Astrocyte of the cerebellum (primary cell): ENCODE data around the gene REV3L.

Experiments used
- DNase-seq: peaks from one replicate; pipeline ENCODE4 v3.0.0-alpha.2; 2011; ENCODE audit warnings: low read depth
- H3K4me3 ChIP-seq: 2 replicates; pipeline ENCODE4 v1.5.1; 2011; ENCODE audit warnings: mild to moderate bottlenecking, low read depth, low read length, moderate library complexity
- in situ Hi-C: cut with HindIII; loops from 2 replicates; pipeline ENCODE4 v1.10.0; 2017; ENCODE audit warnings: low sequenced_read_pairs
- TF ChIP-seq, protein P1 (sequence below): IDR thresholded peaks from 2 replicates; pipeline ENCODE4 v1.5.1; 2012; ENCODE audit warnings: low read length, low read depth, moderate library complexity, mild to moderate bottlenecking; ENCODE audit errors: missing control alignments

REV3L gene

DNA sequence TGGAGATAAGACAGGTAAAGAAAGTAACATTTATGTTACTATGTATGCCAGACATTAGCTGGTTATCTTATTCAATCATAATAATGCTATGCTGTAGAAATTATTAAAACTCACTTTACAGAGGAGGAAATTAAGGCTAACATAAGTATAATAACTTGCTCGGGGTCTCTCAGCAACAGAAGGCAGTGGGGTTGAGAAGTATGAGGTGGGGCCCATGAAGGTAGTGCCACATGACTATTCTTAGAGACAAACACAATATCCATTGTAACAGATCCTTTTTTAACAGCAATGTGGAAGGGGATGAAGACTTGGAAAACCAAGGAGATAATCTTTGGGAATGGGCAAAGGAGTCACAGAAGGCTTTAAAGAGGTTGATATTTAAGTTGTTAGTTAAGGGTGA is 11.5 kb downstream of the REV3L start:
- in situ Hi-C loops, result no loop called here
- no peak overlapping the region for H3K4me3 ChIP-seq
- TF ChIP-seq, protein P1, sequence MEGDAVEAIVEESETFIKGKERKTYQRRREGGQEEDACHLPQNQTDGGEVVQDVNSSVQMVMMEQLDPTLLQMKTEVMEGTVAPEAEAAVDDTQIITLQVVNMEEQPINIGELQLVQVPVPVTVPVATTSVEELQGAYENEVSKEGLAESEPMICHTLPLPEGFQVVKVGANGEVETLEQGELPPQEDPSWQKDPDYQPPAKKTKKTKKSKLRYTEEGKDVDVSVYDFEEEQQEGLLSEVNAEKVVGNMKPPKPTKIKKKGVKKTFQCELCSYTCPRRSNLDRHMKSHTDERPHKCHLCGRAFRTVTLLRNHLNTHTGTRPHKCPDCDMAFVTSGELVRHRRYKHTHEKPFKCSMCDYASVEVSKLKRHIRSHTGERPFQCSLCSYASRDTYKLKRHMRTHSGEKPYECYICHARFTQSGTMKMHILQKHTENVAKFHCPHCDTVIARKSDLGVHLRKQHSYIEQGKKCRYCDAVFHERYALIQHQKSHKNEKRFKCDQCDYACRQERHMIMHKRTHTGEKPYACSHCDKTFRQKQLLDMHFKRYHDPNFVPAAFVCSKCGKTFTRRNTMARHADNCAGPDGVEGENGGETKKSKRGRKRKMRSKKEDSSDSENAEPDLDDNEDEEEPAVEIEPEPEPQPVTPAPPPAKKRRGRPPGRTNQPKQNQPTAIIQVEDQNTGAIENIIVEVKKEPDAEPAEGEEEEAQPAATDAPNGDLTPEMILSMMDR, result no peak
- no peak for DNase-seq

DNA sequence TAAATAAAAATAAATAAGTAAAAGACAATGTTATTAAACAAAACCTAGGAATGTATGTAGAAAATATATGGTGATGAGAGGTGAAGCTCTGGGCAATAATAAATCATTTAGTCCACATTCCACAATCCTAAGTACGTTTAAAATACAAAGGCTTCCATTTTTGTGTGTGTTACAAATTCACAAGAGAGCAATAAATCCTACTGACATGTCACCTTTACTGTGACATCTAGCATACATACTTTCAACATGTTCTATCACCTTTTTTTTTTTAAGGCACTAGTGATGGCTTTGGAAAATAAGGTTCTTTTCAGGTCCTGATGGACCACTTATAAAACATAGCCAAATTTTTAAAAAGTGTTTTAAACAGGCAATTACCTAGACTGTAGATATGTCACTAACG is 12.0 kb downstream of the REV3L start:
- TF ChIP-seq, protein P1, result no peak
- DNase-seq, result no peak
- H3K4me3 ChIP-seq, result no peak overlapping the region
- in situ Hi-C loops, result no loop called here

DNA sequence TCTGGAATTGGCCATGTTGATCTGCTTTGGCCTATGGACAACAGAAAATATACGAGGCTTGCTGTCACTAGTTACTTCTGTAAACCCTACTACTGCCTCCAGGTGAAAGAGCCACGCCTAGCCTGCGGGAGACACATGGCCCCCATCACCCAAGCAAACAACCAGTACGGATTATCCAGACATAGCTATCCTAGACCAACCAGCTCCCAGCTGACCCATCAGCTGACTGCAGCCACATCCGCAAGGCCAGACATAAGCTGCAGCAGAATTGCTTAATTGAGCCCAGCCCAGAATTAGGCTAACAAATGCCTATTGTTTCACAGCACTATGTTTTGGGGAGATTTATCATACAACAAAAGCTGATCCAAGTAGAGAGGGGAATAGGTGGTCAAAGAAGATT is 13.5 kb downstream of the REV3L start:
- TF ChIP-seq, protein P1, result no peak
- in situ Hi-C loops, result no loop called here
- DNase-seq, result no peak

DNA sequence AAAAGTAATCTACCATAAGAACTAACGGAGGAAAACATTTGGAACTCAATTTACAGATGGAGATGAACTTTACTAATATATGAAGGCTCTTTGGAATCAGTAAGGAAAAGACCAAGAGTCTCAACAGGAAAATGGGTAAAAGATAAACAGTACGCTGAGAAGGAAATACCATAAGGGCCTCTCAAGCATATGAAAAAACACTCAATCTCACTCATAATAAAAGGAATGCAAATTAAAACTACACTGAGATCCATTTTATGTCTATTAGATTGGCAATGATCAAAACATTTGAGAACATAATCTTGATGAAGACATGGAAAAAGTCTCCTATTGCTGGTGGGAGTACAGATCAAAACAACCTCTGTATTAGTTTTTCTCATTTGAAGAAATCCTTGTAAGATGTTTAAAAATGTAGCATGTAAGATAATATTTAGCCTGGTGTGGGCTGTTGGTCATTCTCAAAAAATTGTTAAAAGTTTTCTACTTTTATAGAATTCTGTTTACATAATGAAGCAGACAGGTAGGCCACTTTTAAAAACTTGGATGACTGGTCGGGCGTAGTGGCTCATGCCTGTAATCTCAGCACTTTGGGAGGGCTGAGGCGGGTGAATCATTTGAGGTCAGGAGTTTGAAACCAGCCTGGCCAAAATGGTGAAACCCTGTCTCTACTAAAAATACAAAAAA is 14.5 kb downstream of the REV3L start:
- in situ Hi-C loops, result no loop called here
- H3K4me3 ChIP-seq, result no peak overlapping the region
- TF ChIP-seq, protein P1, result no peak
- no peak for DNase-seq

More for the DNA sequence above, 13.5 kb downstream of the REV3L start:
- no peak overlapping the region for H3K4me3 ChIP-seq

DNA sequence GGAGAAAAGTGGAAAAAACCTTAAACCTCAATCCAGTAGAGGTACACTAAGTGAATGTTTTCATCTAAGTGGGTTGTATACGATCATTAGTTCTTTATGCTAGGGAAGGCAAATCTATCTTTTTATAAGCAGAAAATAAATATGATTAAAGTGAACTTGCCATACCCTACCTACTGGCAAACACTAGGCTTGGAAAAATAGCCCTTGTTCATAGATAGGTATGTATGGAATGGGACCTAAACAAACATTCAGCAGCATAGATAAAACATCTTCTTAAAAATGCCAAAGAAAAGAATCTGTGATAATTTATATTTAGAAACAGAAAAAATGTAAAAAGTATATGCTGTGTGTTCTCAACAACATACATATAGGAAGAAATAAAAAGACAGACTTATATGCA is 18.8 kb downstream of the REV3L start:
- in situ Hi-C loops, result no loop called here
- DNase-seq, result no peak
- TF ChIP-seq, protein P1, result no peak
- H3K4me3 ChIP-seq, result no peak overlapping the region

DNA sequence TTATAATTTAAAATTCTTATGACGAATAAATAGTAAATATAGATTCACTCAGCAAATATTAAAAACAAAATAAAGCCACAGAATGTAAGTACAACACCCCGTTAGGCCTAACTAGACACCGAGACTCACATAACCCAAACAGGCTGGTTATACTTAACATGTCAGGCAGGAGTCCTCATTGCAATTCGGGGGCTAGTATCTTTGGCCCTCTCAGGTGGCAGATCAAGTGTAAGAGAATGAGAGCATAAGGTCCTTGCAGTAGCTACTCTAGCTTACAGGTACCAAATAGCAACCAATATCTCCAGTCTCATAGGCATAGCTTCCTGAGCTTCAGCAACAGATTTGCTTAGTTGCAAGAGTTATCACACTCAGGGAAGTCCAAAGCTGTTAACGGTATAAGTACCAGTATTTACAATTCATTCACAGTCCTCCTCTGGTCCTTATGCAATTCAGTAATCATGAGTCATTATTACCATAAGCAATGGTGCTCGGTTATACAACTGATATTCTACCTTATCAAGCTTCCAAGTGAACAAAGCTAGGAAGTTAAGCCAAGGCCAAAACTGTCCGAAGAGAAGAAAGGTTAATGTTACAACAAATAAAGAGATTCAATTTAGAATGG is 20.1 kb downstream of the REV3L start:
- in situ Hi-C loops, result no loop called here
- no peak for DNase-seq
- TF ChIP-seq, protein P1, result no peak
- H3K4me3 ChIP-seq, result no peak overlapping the region
